HG03520 (cell line): ENCODE measurements around the gene BMP10.

ENCODE experiments used
- ATAC-seq: cut with Tn5 transposase; IDR thresholded peaks from one replicate; pipeline ENCODE4 v1.9.1; 2021; ENCODE audit warnings: mild to moderate bottlenecking, moderate library complexity; ENCODE audit not compliant: unreplicated experiment

The BMP10 gene

DNA sequence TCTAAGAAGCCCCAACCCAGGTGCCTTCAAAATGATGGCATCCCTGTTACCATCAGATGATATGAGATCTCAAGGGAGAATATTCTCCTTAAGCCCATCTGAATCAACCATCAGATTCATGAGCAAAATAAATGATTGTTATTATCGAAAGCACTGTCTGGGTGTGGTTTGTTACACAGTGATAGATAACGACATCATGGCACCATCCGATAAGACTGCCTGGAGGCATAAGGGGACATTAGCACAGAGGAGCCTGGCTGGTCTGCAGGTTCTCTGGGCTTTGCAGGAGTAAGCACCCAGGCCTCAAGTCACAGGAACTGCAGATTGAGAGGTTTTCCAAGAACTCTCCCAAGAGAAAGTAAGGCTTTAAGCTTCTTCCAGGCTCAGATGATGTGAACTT is 15.6 kb downstream of the BMP10 start:
- ATAC-seq = no peak

DNA sequence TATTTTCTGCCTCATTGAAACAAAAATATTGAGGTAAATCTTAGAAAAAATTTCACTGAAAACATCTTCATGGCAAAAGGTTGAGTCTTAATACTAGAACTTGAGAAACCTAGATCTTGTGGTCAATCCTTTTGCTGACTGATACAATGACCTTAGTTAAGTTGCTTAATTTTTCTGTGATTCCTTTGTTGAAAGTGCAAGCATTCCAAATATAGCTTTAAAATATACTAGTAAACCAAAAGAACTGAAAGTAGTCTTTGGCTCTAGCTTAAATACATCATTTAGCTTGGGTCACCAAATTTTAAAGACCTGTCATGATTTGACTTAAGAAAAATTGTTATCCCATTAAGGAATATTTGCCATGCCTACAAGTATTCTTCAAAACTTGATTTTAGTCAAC is 16.7 kb downstream of the BMP10 start:
- ATAC-seq = no peak

- ATAC-seq = no peak
Observed at GRCh38 chr2:68853915-68854314, 17.3 kb downstream of the BMP10 start.

- ATAC-seq = no peak
Observed at GRCh38 chr2:68853035-68853434, 18.2 kb downstream of the BMP10 start.

DNA sequence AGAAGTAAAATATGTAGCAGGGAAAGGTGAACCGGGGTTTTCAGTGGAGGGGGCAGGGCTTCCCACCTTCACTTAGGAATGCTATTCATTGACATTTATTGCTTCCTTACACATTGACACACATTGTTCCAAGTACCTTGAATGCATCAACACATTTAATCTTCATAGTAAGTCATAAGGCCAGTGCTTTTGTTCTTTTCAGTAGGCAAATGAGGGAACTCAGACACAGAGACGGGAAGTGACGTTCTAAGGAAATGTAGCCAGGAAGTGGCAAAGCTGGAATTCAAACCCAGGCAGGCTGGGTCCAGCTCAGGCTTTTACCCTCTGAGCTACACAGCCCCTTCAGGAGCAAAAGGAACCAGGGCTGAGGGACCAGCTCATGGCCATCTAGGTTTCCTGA is 20.7 kb downstream of the BMP10 start:
- ATAC-seq = no peak

DNA sequence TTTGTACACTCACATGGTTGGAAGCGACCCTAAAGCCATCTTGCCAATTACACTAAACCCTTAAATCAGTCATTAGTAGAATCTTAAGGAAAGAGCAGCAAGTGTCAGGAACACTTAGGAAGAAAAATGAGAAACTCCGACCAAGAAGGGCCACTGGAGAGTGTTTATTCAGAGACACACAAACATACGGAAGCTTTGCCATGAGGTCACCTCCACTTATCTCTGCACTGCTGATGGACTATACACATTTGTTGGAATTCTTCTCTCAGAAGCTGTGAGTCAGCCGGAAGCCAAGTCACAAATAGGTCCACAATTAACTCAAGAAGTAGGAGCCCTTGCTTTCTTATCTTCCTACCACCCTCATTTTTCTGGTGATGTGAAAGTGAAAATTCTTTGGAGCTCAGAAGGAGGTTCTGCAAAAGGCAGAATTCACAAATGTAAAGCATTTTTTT is 21.6 kb downstream of the BMP10 start:
- no peak for ATAC-seq

- no peak for ATAC-seq
Observed at GRCh38 chr2:68847751-68848150, 23.4 kb downstream of the BMP10 start.

- ATAC-seq = no peak
Observed at GRCh38 chr2:68846091-68846490, 25.1 kb downstream of the BMP10 start.

DNA sequence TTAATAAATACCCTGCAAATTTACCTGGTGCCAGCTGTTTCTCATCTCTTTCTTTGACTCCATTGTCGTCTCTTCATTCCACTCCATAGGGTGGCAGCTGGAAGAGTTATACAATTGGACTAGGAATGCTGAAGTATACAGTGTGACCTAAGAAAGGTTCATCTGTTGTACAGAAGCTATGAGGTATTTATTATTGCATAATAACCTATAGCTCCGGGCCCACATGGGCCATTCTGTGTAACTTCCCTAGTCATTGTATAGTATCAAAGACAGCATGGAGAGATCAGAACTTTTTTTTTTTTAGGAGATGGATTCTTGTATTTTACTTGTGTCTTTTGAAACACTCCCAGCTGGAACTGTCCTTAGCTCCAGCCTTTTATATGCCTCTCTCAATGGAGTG is 26.2 kb downstream of the BMP10 start:
- no peak for ATAC-seq

- no peak for ATAC-seq
Observed at GRCh38 chr2:68839260-68839833, 31.9 kb downstream of the BMP10 start.

- no peak for ATAC-seq
Observed at GRCh38 chr2:68838641-68839040, 32.6 kb downstream of the BMP10 start.

DNA sequence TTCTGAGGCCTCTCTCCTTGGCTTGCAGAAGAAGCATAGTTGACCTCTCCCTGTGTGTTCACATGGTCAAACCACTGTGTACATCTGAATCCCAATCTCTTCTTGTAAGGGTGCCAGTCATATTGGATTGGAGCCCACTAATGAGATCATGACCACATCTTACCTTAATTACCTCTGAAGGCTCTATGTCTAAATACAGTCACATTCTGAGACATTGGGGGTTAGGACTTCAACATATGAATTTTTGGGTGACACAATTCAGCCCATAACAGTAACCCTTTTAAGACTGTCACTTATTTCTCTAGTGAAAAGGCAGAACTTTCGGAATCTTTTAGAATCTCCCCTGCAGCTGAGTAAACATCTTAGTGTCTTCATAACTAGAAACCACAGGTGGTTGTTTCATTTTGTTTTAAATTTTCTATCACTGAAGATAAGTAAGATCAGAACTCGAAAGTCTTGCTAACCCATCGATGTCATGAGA is 33.3 kb downstream of the BMP10 start:
- ATAC-seq = peak; percentile 64

DNA sequence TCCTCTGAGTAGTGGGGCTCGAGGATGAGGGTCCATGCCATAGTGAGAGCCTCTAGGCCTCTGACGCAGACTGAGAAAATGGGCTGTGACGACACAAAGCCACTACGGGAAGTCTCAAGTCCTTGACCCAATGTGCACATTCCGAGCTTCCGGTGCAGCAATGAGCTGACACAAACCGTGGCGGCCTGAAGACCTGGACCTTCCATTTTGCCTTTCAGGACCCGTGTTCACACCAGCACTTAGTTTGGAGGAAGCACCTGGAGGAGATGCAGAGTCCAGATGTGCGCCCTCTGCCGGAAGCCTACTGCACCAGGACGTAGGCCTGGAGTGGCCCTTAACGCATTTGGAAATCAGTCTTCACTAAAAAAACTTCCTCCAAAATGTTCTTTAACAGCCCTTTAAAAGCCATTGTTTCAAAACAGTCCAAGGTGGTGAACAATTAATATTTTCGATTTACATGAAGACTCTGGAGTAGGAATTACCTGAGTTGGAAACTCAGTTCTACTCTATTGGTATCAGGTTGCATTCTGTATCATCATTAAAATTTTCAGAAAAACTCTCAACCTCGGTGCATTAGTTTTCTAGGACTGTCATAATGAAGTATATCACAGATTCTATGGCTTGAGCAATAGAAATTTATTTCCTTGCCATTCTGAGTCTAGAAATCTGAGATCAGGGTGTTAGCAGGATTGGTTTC is 33.9 kb downstream of the BMP10 start:
- ATAC-seq = peak; percentile 35

GRCh38 chr2:68835621-68836020 is 35.6 kb downstream of the BMP10 start:
- ATAC-seq = no peak

DNA sequence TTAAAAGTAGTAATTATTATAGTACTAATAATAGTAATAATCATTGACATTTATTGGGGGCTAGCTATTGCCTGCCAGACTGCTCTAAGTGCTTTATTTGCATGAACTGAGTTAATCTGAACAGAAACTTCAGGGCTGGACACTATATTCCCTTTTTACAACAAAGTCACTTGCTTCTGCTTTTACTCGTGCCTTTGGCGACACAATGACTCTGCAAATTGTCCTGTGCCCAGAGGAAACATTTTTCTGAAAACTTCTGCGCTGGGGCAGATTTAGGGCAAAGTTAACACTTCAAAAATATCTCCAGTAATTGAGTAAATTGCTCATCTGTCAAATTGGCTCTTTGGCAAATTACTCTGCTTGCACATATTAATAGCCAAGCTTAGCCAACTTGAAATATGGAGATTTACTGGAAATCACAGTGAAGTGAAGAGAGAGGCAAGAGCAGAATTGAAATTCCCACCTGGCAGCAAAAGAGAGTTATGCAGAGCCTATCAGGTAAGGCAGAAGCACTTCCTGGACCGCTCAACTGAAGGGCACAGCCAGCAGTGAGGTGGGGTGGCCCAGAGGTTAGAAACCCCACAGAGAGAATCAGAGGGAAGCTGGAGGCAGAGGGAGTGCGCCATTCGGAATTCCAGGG is 36.3 kb downstream of the BMP10 start:
- no peak for ATAC-seq

DNA sequence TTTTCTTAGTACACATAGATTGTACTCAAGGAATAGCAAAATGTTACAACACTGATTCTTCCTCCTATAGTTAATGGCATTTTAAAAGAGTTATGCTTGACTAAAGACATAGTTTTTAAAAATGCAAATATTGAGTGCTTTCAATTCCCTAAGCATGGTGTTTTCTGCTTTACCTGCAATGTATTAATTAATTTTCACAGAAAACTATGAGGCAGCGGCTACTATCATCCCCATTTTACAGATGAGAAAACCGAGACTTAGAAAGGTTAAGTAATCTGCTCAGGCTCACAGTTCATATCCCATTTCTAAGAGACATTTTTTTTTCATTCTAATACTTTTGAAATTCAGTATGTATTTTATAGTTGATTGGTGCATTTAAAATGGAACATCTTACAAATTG is 38.0 kb downstream of the BMP10 start:
- no peak for ATAC-seq

GRCh38 chr2:68832233-68832869 is 38.8 kb downstream of the BMP10 start:
- ATAC-seq = peak; percentile 67

- no peak for ATAC-seq
Observed at GRCh38 chr2:68831686-68832232, 39.4 kb downstream of the BMP10 start.

GRCh38 chr2:68829749-68830148 is 41.4 kb downstream of the BMP10 start:
- ATAC-seq = no peak

DNA sequence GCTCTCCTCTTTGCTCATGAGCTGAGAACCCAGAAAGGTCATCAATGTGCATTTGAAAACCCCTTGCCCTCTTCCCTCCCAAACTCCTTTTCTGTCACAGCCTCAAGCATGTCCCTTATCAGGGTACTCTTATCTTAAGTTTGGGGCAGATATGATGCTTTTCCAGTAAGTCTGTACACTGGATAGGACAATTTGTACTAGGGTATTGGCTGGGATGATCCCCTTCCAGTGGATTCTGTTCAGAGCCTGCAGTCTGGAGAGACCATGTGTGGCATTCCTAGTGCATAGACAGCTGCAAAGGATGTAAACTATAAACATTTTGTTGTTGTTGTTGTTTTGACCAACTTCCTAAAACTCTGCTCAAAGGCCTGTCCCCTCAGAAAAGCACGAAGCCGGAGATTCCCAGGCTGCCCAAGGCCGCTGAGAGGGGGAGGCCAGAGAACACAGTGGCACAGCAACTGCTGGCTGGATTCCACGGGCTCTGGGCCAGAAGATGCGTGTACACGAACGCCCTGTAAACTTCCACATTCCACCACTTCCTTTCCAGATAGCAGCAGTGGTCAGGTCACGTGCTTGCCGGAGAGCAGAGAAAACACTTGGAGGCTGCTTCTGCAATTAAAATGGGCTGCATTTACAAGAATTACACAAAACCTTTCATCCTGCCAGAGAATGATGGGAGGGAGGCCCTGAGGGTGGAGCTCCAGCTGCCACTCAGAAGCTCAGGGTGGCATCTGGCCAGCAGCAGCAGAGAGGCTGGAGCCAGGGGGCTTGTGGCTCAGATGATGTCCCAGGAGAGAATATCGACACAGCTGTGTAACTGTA is 42.1 kb downstream of the BMP10 start:
- ATAC-seq = no peak

DNA sequence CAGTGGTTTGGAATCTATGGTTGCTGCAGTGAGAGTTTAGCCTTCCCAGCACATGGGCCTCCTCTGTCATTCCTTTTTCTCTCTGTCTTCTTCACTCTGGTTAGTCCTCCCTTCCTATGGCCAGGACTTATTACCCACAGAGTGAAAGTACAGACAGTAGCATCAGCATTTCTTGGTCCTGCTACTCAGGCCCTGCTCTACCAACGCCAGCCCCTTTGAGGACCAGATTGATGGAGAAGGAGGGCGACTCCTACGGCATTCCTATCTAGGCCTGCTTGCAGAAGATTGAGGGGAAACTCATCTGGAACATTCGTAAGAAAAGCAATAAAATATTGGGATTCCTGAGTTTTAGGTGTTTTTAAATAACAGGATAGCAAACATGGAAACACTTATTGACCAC is 43.5 kb downstream of the BMP10 start:
- ATAC-seq = no peak
